HG03565 (cell line): ENCODE results near the gene TMEM131L.

Experiments used
- ATAC-seq: cut with Tn5 transposase; IDR thresholded peaks from one replicate; pipeline ENCODE4 v1.9.1; 2021; ENCODE audit warnings: mild to moderate bottlenecking, moderate library complexity; ENCODE audit not compliant: unreplicated experiment

TMEM131L gene

GRCh38 chr4:153520801-153521329 is 54.7 kb downstream of the TMEM131L start:
- ATAC-seq = no peak

- ATAC-seq = no peak
Measured at GRCh38 chr4:153521478-153521877, 55.3 kb downstream of the TMEM131L start.

GRCh38 chr4:153521999-153522801 is 56.0 kb downstream of the TMEM131L start:
- ATAC-seq = peak; percentile 16

- ATAC-seq = peak; percentile 36
Measured at GRCh38 chr4:153522802-153523094, 56.6 kb downstream of the TMEM131L start.

- no peak for ATAC-seq
Measured at GRCh38 chr4:153523164-153523796, 57.1 kb downstream of the TMEM131L start.

GRCh38 chr4:153523941-153524386 is 57.8 kb downstream of the TMEM131L start:
- no peak for ATAC-seq

- ATAC-seq = no peak
Measured at GRCh38 chr4:153524682-153525081, 58.5 kb downstream of the TMEM131L start.

GRCh38 chr4:153527690-153528089 is 61.5 kb downstream of the TMEM131L start:
- no peak for ATAC-seq

GRCh38 chr4:153528705-153529485 is 62.7 kb downstream of the TMEM131L start:
- peak; percentile 43 for ATAC-seq

GRCh38 chr4:153529646-153530045 is 63.5 kb downstream of the TMEM131L start:
- ATAC-seq = no peak

GRCh38 chr4:153530284-153530999 is 64.3 kb downstream of the TMEM131L start:
- ATAC-seq = no peak

- ATAC-seq = no peak
Measured at GRCh38 chr4:153531000-153531358, 64.8 kb downstream of the TMEM131L start.

GRCh38 chr4:153531976-153532626 is 65.9 kb downstream of the TMEM131L start:
- no peak for ATAC-seq

- ATAC-seq = no peak
Measured at GRCh38 chr4:153532636-153533035, 66.5 kb downstream of the TMEM131L start.

GRCh38 chr4:153533387-153533786 is 67.2 kb downstream of the TMEM131L start:
- no peak for ATAC-seq

GRCh38 chr4:153534792-153535629 is 68.9 kb downstream of the TMEM131L start:
- ATAC-seq = no peak

- ATAC-seq = no peak
Measured at GRCh38 chr4:153535772-153536513, 69.8 kb downstream of the TMEM131L start.

- ATAC-seq = no peak
Measured at GRCh38 chr4:153537493-153537960, 71.4 kb downstream of the TMEM131L start.
